GM10847 (cell line): Measurements from ENCODE around the gene PPP2R1B.

Source experiments
- POLR2A ChIP-seq: IDR thresholded peaks from 2 replicates; pipeline ENCODE4 v1.6.1; 2011; ENCODE audit not compliant: insufficient read length; ENCODE audit errors: extremely low read depth

Gene PPP2R1B

GRCh38 chr11:111765984-111766833 lies at the start of gene PPP2R1B:
TSS of gene PPP2R1B (minus strand) at chr11:111766389. CDS start at chr11:111766361, 28 bp downstream.
- peak; percentile 60 for TF ChIP-seq POLR2A

DNA sequence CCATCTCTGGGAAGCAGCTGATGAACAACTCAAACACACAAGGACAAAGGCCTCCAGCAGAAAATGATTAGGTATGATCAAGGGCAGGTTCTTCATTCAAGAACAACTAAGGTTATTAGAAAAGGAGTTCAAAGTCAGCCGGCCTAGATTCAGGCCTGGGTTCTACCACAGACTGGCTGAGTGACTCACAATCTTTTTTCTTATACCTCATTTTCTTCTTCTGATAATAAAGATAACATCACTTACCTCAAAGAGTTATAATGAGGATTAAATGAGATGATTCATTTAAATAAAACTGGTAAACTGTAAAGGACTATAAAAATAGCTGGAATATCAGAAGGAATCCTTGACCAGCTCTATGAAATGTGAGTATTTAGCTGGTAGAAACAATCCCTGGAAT lies 49.3 kb upstream of the PPP2R1B start:
- TF ChIP-seq POLR2A = no peak

GRCh38 chr11:111814557-111815320 lies 48.5 kb upstream of the PPP2R1B start:
- TF ChIP-seq POLR2A = no peak

- TF ChIP-seq POLR2A = no peak
Measured at GRCh38 chr11:111814106-111814505, 47.9 kb upstream of the PPP2R1B start.

DNA sequence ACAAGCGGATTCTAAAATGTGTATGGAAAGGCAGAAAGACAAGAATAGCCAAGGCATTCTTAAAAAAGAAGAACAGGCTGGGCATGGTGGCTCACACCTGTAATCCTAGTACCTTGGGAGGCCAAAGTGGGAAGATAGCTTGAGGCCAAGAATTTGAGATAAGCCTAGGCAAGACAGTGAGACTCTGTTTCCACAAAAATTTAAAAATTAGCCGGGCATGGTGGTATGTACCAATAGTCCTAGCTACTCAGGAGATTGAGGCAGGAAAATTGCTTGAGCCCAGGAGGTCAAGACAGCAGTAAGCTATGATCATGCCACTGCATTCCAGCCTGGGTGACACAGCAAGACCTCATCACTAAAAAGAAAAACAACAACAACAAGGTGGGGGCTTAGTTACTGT lies 46.0 kb upstream of the PPP2R1B start:
- no peak for TF ChIP-seq POLR2A

DNA sequence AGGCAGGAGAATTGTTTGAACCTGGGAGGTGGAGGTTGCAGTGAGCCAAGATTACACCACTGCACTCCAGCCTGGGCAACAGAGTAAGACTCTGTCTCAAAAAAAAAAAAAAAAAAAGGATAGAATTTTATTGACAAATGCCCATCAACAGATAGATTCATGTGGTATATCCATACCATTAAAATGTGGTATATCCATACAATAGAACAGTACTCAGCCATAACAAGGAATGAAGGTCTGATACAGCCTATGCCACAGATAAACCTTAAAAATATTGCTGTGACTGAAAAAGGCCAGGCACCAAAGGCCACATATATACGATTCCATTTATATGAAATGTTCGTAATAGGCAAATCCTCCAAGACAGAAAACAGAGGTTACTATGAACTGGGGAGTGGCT lies 45.3 kb upstream of the PPP2R1B start:
- TF ChIP-seq POLR2A = no peak

DNA sequence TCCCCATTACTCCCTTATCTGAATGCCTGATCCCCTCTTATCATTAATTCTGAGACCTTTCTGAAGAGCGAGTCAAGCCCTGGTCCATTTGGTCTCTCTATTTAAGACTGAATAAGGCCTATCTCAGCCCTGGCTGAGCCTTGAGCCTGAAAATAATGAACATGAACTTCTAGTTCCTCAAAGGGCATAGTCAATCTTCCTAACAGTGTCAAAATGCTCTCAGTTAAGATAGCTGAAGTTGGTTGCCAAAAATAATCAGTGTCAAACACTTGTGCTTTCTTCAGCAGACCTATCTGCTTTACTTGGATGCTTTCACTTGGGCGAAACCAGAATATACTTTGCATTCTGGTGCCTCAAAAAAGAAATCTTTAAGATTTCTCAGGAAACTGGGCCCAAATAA lies 42.6 kb upstream of the PPP2R1B start:
- TF ChIP-seq POLR2A = no peak

DNA sequence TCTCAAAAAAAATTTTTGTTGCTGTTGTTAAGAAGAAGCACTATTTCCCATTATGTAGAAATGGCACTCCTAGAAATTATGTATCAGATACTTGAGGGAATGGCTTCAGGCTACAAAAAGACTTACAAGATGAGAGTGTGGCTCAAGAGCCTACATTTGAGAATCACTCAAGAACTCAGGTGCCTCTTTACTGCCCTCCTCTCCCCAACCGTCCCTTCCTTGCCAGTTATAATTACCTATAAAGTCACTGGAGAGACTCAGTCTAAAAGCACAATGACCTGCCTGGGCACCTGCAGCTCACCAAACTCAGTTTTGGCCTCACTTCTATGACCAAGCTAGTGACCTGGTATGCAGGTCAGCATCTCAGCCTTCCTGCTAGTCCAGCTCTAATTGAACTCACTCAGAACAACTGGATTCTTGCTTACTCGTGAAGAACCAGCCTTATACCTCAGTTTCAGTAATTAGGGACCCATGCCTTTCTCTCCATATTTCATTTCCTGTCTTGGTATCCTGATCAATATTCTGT lies 41.9 kb upstream of the PPP2R1B start:
- TF ChIP-seq POLR2A = no peak

DNA sequence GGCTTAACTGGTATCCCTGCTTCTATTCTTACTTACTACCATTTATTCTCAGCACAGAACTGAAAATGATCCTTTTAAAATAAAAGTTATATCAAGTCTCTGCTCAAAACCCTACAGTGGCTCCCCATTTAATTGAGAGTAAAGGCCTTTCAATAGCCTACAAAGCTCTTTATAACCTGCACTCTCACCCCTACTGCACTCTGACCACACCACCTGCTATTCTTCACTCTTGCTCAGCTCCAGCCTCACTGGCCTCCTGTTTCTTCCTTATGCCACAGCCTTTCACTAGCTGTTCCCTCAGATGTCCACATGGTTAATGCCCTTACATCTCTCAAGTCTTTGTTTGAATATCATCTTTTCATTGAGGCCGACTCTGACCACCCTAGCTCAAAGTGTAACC lies 40.9 kb upstream of the PPP2R1B start:
- no peak for TF ChIP-seq POLR2A

GRCh38 chr11:111801135-111801534 lies 34.9 kb upstream of the PPP2R1B start:
- TF ChIP-seq POLR2A = no peak

DNA sequence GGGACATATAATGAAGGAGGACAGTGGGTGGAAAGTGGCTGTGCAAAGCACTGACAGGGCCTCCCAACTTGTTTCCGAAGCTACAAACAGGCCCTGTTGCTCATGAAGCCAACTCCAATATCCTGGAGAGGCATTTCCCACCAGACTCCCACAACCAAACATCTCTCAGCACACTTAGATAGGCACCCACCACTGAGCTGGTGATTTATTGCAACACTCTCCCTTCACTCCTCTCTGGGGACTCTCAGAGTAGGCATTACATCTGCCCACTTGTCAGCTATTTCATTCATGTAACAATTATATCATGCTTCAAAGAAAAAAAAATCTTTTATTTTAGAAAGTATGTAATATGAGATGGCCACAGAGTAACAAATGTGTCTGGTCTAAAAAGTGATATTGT lies 32.1 kb upstream of the PPP2R1B start:
- no peak for TF ChIP-seq POLR2A

- TF ChIP-seq POLR2A = no peak
Measured at GRCh38 chr11:111797145-111797581, 31.0 kb upstream of the PPP2R1B start.

DNA sequence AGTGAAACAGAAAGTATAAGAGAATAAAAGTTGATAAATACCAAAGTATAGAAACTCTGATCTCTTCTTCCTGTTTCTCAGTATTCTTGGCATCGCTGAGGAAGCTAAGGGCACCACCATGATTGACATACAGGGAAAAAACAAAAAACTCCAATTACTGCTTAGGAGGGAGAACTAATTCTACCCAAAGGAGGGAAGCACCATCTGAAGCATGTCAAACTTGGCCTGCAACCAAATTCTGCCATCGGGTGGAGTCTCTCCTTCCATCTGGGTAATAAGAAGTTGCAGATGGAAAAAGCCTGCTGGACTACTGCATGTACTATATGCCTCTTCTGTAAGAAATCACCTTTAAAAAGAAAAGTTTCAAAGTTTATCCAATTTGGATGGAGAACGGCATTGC lies 30.5 kb upstream of the PPP2R1B start:
- no peak for TF ChIP-seq POLR2A

GRCh38 chr11:111795334-111795985 lies 29.3 kb upstream of the PPP2R1B start:
- TF ChIP-seq POLR2A = no peak

DNA sequence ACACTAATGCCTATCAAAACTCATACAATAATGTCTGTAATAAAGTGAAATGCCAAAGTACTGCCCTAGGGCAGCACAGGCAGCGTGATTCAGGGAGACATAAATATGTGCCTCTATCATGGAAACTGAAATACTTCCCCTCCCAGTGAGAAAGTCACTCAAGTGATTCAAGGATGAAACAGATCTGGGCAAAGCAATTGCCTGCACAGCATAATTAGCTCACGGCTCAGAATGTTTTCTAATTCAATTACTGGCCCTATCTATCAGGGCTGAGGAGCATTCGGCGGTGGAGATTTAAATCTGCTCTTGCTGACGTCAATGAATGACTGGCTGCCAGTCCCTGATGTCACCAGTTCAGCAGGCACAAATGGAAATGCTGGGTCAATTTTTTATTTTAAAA lies 27.7 kb upstream of the PPP2R1B start:
- TF ChIP-seq POLR2A = no peak
